Mucosa of rectum (tissue), 2 donors: ENCODE results near the gene OR52I2.

Experiments
- H3K27ac ChIP-seq, 2 donors: one replicate each; pipeline ENCODE4 v1.7.0; 2013; ENCODE audit warnings: inconsistent platforms in 2 of 2, low read depth in 2 of 2, low read length in 2 of 2
- H3K27me3 ChIP-seq, 2 donors: one replicate each; pipeline ENCODE4 v1.7.0; 2013; ENCODE audit warnings: low read length in 2 of 2; ENCODE audit not compliant: control insufficient read depth in 2 of 2, insufficient read depth in 2 of 2
- H3K36me3 ChIP-seq, 2 donors: one replicate each; pipeline ENCODE4 v1.7.0; 2013; ENCODE audit warnings: low read length in 2 of 2; ENCODE audit not compliant: control insufficient read depth in 2 of 2, insufficient read depth in 2 of 2
- H3K4me1 ChIP-seq, 2 donors: one replicate each; pipeline ENCODE4 v1.7.0; 2013; ENCODE audit warnings: low read length in 2 of 2, mild to moderate bottlenecking in 1 of 2; ENCODE audit not compliant: control insufficient read depth in 2 of 2, insufficient read depth in 2 of 2
- H3K4me3 ChIP-seq, 2 donors: one replicate each; pipeline ENCODE4 v1.7.0; 2013; ENCODE audit warnings: low read length in 2 of 2
- H3K9ac ChIP-seq, 2 donors: one replicate each; pipeline ENCODE4 v1.7.0; 2013; ENCODE audit warnings: low read length in 2 of 2, low read depth in 1 of 2, mild to moderate bottlenecking in 1 of 2
- H3K9me3 ChIP-seq, 2 donors: one replicate each; pipeline ENCODE4 v1.7.0; 2013; ENCODE audit warnings: low read length in 2 of 2; ENCODE audit not compliant: control insufficient read depth in 2 of 2
- donor health status: healthy.
- donor health status: Normal muscosa, but diverticular disease.

The OR52I2 gene

GRCh38 chr11:4581443-4581842 lies at the start of gene OR52I2:
Gene OR52I2, plus strand, starts transcription at chr11:4581743.
- Histone ChIP-seq H3K27me3 (no peaks in the 10 kb centered on the region), H3K27ac (no peak within 1 kb of the TSS), H3K4me1 (no peaks in the 10 kb centered on the region), H3K9me3 (no peaks in the 10 kb centered on the region), H3K9ac (no peak within 1 kb of the TSS), H3K4me3 (no peak within 1 kb of the TSS), H3K36me3 (no peaks in the 10 kb centered on the region)

GRCh38 chr11:4539603-4540219 lies 41.8 kb upstream of the OR52I2 start:
- Histone ChIP-seq H3K9me3 (no peaks in the 10 kb centered on the region), H3K9ac (no peak overlapping the region), H3K27ac (no peak overlapping the region), H3K4me3 (no peak overlapping the region), H3K4me1 (no peaks in the 10 kb centered on the region), H3K27me3 (no peaks in the 10 kb centered on the region), H3K36me3 (no peaks in the 10 kb centered on the region)

GRCh38 chr11:4541071-4541470 lies 40.5 kb upstream of the OR52I2 start:
- Histone ChIP-seq H3K4me3 (no peak overlapping the region), H3K9ac (no peak overlapping the region), H3K4me1 (no peaks in the 10 kb centered on the region), H3K36me3 (no peaks in the 10 kb centered on the region), H3K27me3 (no peaks in the 10 kb centered on the region), H3K9me3 (no peaks in the 10 kb centered on the region), H3K27ac (no peak overlapping the region)

GRCh38 chr11:4543561-4543960 lies 38.0 kb upstream of the OR52I2 start:
- H3K4me3 ChIP-seq = no peak overlapping the region
- H3K27ac ChIP-seq = no peak overlapping the region
- H3K27me3 ChIP-seq = no peaks in the 10 kb centered on the region
- no peak overlapping the region for H3K9ac ChIP-seq
- no peaks in the 10 kb centered on the region for H3K36me3 ChIP-seq
- H3K4me1 ChIP-seq = peaks cover 0 to 3% of the 10 kb centered on the region in 2 donors
- H3K9me3 ChIP-seq = no peaks in the 10 kb centered on the region

- no peaks in the 10 kb centered on the region for H3K36me3 ChIP-seq
- H3K27me3 ChIP-seq = no peaks in the 10 kb centered on the region
- no peak within 1 kb of the TSS for H3K27ac ChIP-seq
- H3K9me3 ChIP-seq = no peaks in the 10 kb centered on the region
- peaks cover 0 to 3% of the 10 kb centered on the region in 2 donors for H3K4me1 ChIP-seq
- H3K4me3 ChIP-seq = no peak within 1 kb of the TSS
- H3K9ac ChIP-seq = no peak within 1 kb of the TSS
Observed at GRCh38 chr11:4544891-4545290, 36.7 kb upstream of the OR52I2 start, which contains the start of gene OR52M1. Gene OR52M1, plus strand, starts transcription at chr11:4545191. Its CDS starts 0 bp downstream, at chr11:4545191.

- H3K27ac ChIP-seq = no peak overlapping the region
Observed at GRCh38 chr11:4546878-4547277, 34.7 kb upstream of the OR52I2 start.

GRCh38 chr11:4547416-4547815 lies 34.1 kb upstream of the OR52I2 start:
- Histone ChIP-seq H3K4me1 (peaks cover 0 to 3% of the 10 kb centered on the region in 2 donors), H3K27me3 (no peaks in the 10 kb centered on the region), H3K9me3 (peaks cover 0 to 2% of the 10 kb centered on the region in 2 donors), H3K36me3 (no peaks in the 10 kb centered on the region), H3K27ac (no peak overlapping the region), H3K4me3 (no peak overlapping the region), H3K9ac (no peak overlapping the region)

More at GRCh38 chr11:4546878-4547277, 34.7 kb upstream of the OR52I2 start:
- peaks cover 0 to 2% of the 10 kb centered on the region in 2 donors for H3K9me3 ChIP-seq
- H3K36me3 ChIP-seq = no peaks in the 10 kb centered on the region
- H3K27me3 ChIP-seq = no peaks in the 10 kb centered on the region
- H3K4me3 ChIP-seq = no peak overlapping the region
- H3K4me1 ChIP-seq = peaks cover 0 to 3% of the 10 kb centered on the region in 2 donors
- no peak overlapping the region for H3K9ac ChIP-seq

GRCh38 chr11:4551346-4551979 lies 30.1 kb upstream of the OR52I2 start:
- H3K9me3 ChIP-seq = peaks cover 0 to 2% of the 10 kb centered on the region in 2 donors
- H3K4me1 ChIP-seq = peaks cover 0 to 3% of the 10 kb centered on the region in 2 donors
- H3K36me3 ChIP-seq = no peaks in the 10 kb centered on the region
- H3K27me3 ChIP-seq = no peaks in the 10 kb centered on the region
- H3K4me3 ChIP-seq = no peak overlapping the region
- H3K27ac ChIP-seq = no peak overlapping the region
- no peak overlapping the region for H3K9ac ChIP-seq

- H3K27ac ChIP-seq = no peak overlapping the region
- H3K4me3 ChIP-seq = no peak overlapping the region
- H3K36me3 ChIP-seq = no peaks in the 10 kb centered on the region
- H3K9me3 ChIP-seq = no peaks in the 10 kb centered on the region
- H3K27me3 ChIP-seq = no peaks in the 10 kb centered on the region
- H3K9ac ChIP-seq = no peak overlapping the region
- H3K4me1 ChIP-seq = no peaks in the 10 kb centered on the region
Observed at GRCh38 chr11:4559527-4560440, 21.8 kb upstream of the OR52I2 start.

GRCh38 chr11:4560467-4560866 lies 21.1 kb upstream of the OR52I2 start:
- H3K9me3 ChIP-seq = no peaks in the 10 kb centered on the region
- no peaks in the 10 kb centered on the region for H3K4me1 ChIP-seq
- no peak overlapping the region for H3K27ac ChIP-seq
- H3K27me3 ChIP-seq = no peaks in the 10 kb centered on the region
- H3K9ac ChIP-seq = no peak overlapping the region
- no peaks in the 10 kb centered on the region for H3K36me3 ChIP-seq
- H3K4me3 ChIP-seq = no peak overlapping the region
